ENCODE measurements around the gene CCS.
"Not testable (repeated sequence)": the region's sequence is repeated elsewhere in the genome, so short reads cannot be mapped to it uniquely, and the experiment has no call there.

DNA sequence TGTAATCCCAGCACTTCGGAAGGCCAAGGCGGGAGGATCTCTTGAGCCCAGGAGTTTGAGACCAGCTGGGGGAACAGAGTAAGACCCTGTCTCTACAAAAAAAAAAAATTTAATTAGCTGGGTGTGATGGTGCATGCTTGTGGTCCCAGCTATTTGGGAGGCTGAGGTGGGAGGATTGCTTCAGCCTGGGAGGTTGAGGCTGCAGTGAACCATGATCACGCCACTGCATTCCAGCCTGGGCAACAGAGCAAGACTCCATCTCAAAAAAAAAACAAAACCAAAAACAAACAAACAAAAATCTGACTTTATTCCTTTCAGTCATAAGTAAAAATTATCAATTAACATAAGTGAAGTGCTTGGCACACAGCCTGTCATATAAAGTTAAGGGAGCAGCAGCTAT, 13.6 kb downstream of the CCS start:
- TF ChIP-seq, protein P1, sequence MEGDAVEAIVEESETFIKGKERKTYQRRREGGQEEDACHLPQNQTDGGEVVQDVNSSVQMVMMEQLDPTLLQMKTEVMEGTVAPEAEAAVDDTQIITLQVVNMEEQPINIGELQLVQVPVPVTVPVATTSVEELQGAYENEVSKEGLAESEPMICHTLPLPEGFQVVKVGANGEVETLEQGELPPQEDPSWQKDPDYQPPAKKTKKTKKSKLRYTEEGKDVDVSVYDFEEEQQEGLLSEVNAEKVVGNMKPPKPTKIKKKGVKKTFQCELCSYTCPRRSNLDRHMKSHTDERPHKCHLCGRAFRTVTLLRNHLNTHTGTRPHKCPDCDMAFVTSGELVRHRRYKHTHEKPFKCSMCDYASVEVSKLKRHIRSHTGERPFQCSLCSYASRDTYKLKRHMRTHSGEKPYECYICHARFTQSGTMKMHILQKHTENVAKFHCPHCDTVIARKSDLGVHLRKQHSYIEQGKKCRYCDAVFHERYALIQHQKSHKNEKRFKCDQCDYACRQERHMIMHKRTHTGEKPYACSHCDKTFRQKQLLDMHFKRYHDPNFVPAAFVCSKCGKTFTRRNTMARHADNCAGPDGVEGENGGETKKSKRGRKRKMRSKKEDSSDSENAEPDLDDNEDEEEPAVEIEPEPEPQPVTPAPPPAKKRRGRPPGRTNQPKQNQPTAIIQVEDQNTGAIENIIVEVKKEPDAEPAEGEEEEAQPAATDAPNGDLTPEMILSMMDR (conservative IDR thresholded peaks at IDR 0.05), result not testable (repeated sequence)
- TF ChIP-seq EZH2 (IDR thresholded peaks at IDR 0.05; ENCODE audit: low read depth), result not testable (repeated sequence)
